DMS153 (cell line): ENCODE data around the gene HAUS3.
"Not testable (repeated sequence)": the region's sequence is repeated elsewhere in the genome, so short reads cannot be mapped to it uniquely, and the experiment has no call there.

ENCODE experiments used
- DNase-seq: peaks from one replicate; lab custom pipeline; 2025; lab: John Stamatoyannopoulos, UW

HAUS3 gene

GRCh38 chr4:2251795-2252529 is 10.0 kb upstream of the HAUS3 start:
- no peak for DNase-seq

GRCh38 chr4:2251073-2251794 is 9.3 kb upstream of the HAUS3 start:
- no peak for DNase-seq

GRCh38 chr4:2250357-2251072 is 8.6 kb upstream of the HAUS3 start:
- no peak for DNase-seq

- no peak for DNase-seq
Observed at GRCh38 chr4:2249526-2250356, 7.8 kb upstream of the HAUS3 start.

GRCh38 chr4:2248821-2249261 is 6.9 kb upstream of the HAUS3 start:
- DNase-seq = no peak

- no peak for DNase-seq
Observed at GRCh38 chr4:2248044-2248780, 6.3 kb upstream of the HAUS3 start.

- no peak for DNase-seq
Observed at GRCh38 chr4:2247128-2248043, 5.5 kb upstream of the HAUS3 start.

- no peak for DNase-seq
Observed at GRCh38 chr4:2246384-2247127, 4.6 kb upstream of the HAUS3 start.

- DNase-seq = no peak
Observed at GRCh38 chr4:2245787-2246275, 3.9 kb upstream of the HAUS3 start.

- no peak for DNase-seq
Observed at GRCh38 chr4:2245057-2245786, 3.3 kb upstream of the HAUS3 start.

GRCh38 chr4:2243681-2244380 is 1.9 kb upstream of the HAUS3 start:
- DNase-seq = no peak

- no peak for DNase-seq
Observed at GRCh38 chr4:2241003-2241402, 918 bp downstream of the HAUS3 start.

- no peak for DNase-seq
Observed at GRCh38 chr4:2236944-2237666, 4.8 kb downstream of the HAUS3 start.

GRCh38 chr4:2231082-2231481 is 10.8 kb downstream of the HAUS3 start:
- no peak for DNase-seq

- DNase-seq = no peak
Observed at GRCh38 chr4:2226261-2226660, 15.7 kb downstream of the HAUS3 start.

- DNase-seq = no peak
Observed at GRCh38 chr4:2222838-2223237, 19.1 kb downstream of the HAUS3 start.

GRCh38 chr4:2221378-2221777 is 20.5 kb downstream of the HAUS3 start:
- not testable (repeated sequence) for DNase-seq
